ENCODE results near the gene VAC14.

VAC14 gene

DNA sequence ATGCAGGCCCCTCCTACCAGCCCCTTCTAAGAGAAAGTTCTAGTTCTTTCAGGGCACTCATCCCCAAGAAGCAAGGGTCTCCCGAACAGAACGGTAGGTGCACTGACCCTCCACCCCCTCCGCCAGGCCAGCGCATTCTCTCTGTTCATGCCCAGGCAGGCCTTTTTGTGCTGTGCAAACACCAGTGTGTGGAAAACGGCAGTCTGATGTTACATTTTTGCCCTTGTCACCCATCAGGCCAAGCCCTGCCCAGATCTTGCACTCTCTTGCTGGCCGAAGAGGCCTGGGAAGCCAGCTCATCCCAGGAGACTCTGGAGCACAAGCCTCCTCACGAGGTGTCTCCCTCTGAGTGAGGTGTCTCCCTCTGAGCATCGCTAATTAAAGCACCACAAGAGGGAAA, 99.0 kb downstream of the VAC14 start:
- Histone ChIP-seq H2AFZ (ENCODE audit: low read length) (no peak overlapping the region), H4K20me1 (ENCODE audit: insufficient read depth, low read length, poor library complexity, severe bottlenecking) (no peaks in the 10 kb centered on the region), H3K9me3 (ENCODE audit: insufficient read depth, low read depth, low read length) (no peaks in the 10 kb centered on the region), H3K79me2 (ENCODE audit: insufficient read depth, low read length) (no peaks in the 10 kb centered on the region), H3K4me1 (ENCODE audit: insufficient read depth, low read length, poor library complexity, severe bottlenecking) (peaks cover 42% of the 10 kb centered on the region), H3K36me3 (ENCODE audit: insufficient read depth, low read length) (peaks cover 3% of the 10 kb centered on the region; the same call in 1 of the 2 replicates), H3K4me3 (ENCODE audit: low read length, poor library complexity, severe bottlenecking) (no peak overlapping the region), H3K4me2 (ENCODE audit: low read depth, low read length, poor library complexity, severe bottlenecking) (no peak overlapping the region), H3K9ac (ENCODE audit: low read depth, low read length, poor library complexity, severe bottlenecking) (peak overlapping the region; percentile 16), H3K27me3 (ENCODE audit: insufficient read depth, low read length, poor library complexity, severe bottlenecking) (no peaks in the 10 kb centered on the region), H3K9me2 (replicated peaks; ENCODE audit: low read depth, low read length) (no peaks in the 10 kb centered on the region), H3F3A (ENCODE audit: low read depth) (no peaks in the 10 kb centered on the region)
- TF ChIP-seq EZH2phosphoT487 (IDR thresholded peaks at IDR 0.05; ENCODE audit: borderline replicate concordance), result no peak
- TF ChIP-seq, protein P1, sequence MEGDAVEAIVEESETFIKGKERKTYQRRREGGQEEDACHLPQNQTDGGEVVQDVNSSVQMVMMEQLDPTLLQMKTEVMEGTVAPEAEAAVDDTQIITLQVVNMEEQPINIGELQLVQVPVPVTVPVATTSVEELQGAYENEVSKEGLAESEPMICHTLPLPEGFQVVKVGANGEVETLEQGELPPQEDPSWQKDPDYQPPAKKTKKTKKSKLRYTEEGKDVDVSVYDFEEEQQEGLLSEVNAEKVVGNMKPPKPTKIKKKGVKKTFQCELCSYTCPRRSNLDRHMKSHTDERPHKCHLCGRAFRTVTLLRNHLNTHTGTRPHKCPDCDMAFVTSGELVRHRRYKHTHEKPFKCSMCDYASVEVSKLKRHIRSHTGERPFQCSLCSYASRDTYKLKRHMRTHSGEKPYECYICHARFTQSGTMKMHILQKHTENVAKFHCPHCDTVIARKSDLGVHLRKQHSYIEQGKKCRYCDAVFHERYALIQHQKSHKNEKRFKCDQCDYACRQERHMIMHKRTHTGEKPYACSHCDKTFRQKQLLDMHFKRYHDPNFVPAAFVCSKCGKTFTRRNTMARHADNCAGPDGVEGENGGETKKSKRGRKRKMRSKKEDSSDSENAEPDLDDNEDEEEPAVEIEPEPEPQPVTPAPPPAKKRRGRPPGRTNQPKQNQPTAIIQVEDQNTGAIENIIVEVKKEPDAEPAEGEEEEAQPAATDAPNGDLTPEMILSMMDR (conservative IDR thresholded peaks at IDR 0.05; ENCODE audit: low read length), result no peak

DNA sequence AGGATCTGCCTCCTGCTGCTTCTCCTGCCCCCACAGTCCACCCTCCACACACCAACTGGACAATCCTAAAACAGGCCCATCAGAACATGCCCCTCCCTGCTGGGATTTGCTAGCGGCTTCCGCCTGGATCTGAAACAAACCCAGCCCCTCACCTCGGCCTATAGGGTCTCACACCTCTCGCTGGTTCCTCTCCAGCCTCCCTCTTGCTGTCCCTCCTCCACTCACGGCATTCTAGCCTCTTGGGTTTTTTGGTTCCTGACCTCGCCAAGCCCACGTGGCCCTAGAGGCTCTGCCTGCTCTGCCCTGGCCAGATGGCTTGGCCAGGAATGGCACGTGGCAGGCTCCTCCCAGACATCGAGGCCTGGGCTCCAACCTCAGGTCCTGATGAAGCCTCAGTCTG, 99.4 kb downstream of the VAC14 start:
- Histone ChIP-seq H3K4me1 (ENCODE audit: insufficient read depth, low read length, poor library complexity, severe bottlenecking) (peaks cover 46% of the 10 kb centered on the region), H2AFZ (ENCODE audit: low read length) (no peak overlapping the region), H3K9me3 (ENCODE audit: insufficient read depth, low read depth, low read length) (no peaks in the 10 kb centered on the region), H3K27me3 (ENCODE audit: insufficient read depth, low read length, poor library complexity, severe bottlenecking) (no peaks in the 10 kb centered on the region), H3K4me3 (ENCODE audit: low read length, poor library complexity, severe bottlenecking) (no peak overlapping the region), H3F3A (ENCODE audit: low read depth) (no peaks in the 10 kb centered on the region), H3K36me3 (ENCODE audit: insufficient read depth, low read length) (peaks cover 3% of the 10 kb centered on the region; the same call in 1 of the 2 replicates), H4K20me1 (ENCODE audit: insufficient read depth, low read length, poor library complexity, severe bottlenecking) (no peaks in the 10 kb centered on the region), H3K4me2 (ENCODE audit: low read depth, low read length, poor library complexity, severe bottlenecking) (no peak overlapping the region), H3K9me2 (replicated peaks; ENCODE audit: low read depth, low read length) (no peaks in the 10 kb centered on the region), H3K79me2 (ENCODE audit: insufficient read depth, low read length) (no peaks in the 10 kb centered on the region), H3K9ac (ENCODE audit: low read depth, low read length, poor library complexity, severe bottlenecking) (peak overlapping the region; percentile 16)
- TF ChIP-seq, protein P1 (conservative IDR thresholded peaks at IDR 0.05; ENCODE audit: low read length), result no peak
- TF ChIP-seq EZH2phosphoT487 (IDR thresholded peaks at IDR 0.05; ENCODE audit: borderline replicate concordance), result no peak

DNA sequence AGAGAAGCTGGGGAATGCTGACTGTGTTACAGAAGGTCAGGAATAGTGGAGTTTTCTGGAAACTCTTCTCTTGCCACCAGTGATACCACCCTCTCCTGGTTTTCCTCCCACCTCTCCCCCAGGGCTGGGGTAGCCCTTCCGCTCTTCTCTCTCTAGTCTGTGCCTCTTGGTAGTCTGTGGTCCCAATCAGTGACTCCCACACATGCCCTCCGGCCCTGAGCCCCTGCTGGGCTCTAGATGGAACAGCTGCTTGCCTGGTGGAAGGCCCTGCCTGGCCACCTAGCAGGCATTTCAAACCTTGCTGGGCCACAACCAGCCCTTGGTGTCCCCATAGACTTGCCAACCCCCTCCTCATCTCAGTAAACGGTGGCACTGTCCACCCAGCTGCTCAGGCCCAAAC, 99.9 kb downstream of the VAC14 start:
- no peaks in the 10 kb centered on the region for H4K20me1 ChIP-seq (ENCODE audit: insufficient read depth, low read length, poor library complexity, severe bottlenecking)
- H3K79me2 ChIP-seq (ENCODE audit: insufficient read depth, low read length), result no peaks in the 10 kb centered on the region
- TF ChIP-seq EZH2phosphoT487 (IDR thresholded peaks at IDR 0.05; ENCODE audit: borderline replicate concordance), result no peak
- TF ChIP-seq, protein P1 (conservative IDR thresholded peaks at IDR 0.05; ENCODE audit: low read length), result no peak
- no peaks in the 10 kb centered on the region for H3K9me2 ChIP-seq (replicated peaks; ENCODE audit: low read depth, low read length)
- no peak overlapping the region for H2AFZ ChIP-seq (ENCODE audit: low read length)
- no peak overlapping the region for H3K4me2 ChIP-seq (ENCODE audit: low read depth, low read length, poor library complexity, severe bottlenecking)
- H3K9me3 ChIP-seq (ENCODE audit: insufficient read depth, low read depth, low read length), result no peaks in the 10 kb centered on the region
- peaks cover 3% of the 10 kb centered on the region; the same call in 1 of the 2 replicates for H3K36me3 ChIP-seq (ENCODE audit: insufficient read depth, low read length)
- H3F3A ChIP-seq (ENCODE audit: low read depth), result no peaks in the 10 kb centered on the region
- no peaks in the 10 kb centered on the region for H3K27me3 ChIP-seq (ENCODE audit: insufficient read depth, low read length, poor library complexity, severe bottlenecking)
- H3K9ac ChIP-seq (ENCODE audit: low read depth, low read length, poor library complexity, severe bottlenecking), result peak overlapping the region; percentile 62
- peaks cover 51% of the 10 kb centered on the region for H3K4me1 ChIP-seq (ENCODE audit: insufficient read depth, low read length, poor library complexity, severe bottlenecking)
- no peak overlapping the region for H3K4me3 ChIP-seq (ENCODE audit: low read length, poor library complexity, severe bottlenecking)
